Suppressor macrophage treated with lipopolysaccharide for 1 hour (primary cell): ENCODE measurements around the gene TARBP2.

Source experiments
- DNase-seq, 3 donors: peaks; one replicate each; pipeline ENCODE4 v3.0.0-alpha.2; 2020 to 2022

TARBP2 gene

DNA sequence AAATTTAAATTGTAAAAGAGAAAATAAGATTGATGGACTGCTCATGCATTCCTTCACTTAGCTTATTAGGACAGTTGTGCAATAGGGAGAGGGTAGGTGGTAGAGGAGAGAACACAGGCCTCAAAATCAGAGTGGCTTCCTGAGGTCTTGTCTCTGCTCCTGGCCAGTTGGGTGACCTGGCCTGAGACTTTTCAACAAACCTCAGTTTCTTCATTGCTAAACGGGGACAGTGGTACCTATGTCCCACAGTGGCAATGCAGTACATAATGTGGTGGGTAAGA lies 4.4 kb upstream of the TARBP2 start:
- no peak for DNase-seq

DNA sequence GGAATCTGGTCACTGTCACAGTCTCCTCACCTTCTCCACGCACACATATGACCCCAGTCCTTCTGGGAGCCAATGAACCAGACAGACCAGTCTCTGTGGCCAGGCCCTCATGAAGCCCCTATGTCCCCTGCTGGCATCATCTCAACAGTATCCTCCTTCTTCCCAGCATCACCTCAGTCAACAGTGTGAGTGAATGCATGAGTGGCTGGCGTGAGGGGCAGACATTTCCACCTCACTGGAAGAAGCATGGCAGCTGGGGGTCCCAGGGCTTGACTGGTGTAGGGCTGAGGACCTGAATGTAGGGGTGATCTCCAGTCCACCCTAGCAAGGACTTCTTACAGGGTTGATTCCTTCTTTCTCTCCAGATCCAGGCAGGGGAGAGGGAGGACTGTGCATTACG lies 3.6 kb upstream of the TARBP2 start:
- DNase-seq, result no peak

DNA sequence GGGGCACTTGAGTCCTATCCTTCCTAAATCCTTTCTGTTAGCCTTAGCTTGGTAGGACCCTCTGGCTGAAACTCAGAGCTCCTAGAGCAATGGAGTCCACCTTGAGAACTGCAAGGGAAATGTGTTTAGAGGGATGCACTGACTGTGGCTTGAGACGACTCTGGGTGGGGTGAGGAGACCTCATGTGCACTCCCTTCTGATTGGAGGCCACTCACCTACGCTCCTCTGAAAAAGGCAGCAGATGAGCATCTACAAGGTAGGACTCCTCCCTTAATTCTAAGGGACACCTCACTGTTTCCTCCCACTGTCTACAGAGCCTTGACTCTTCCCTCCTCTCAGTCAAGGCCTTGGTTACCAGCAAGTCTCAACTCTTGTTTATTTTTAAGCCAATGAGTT lies 2.9 kb upstream of the TARBP2 start:
- DNase-seq, result no peak

- DNase-seq, result peak; percentile 30 to 70 (median 44)
Measured at GRCh38 chr12:53499266-53500141, 1.6 kb upstream of the TARBP2 start, which contains the start of gene MAP3K12. TSS of gene MAP3K12 (minus strand) at chr12:53499458. CDS start at chr12:53487391, 12,067 bp downstream.

GRCh38 chr12:53500142-53500775 lies 824 bp upstream of the TARBP2 start:
- DNase-seq, result peak; percentile 77 to 81 (median 80)

DNA sequence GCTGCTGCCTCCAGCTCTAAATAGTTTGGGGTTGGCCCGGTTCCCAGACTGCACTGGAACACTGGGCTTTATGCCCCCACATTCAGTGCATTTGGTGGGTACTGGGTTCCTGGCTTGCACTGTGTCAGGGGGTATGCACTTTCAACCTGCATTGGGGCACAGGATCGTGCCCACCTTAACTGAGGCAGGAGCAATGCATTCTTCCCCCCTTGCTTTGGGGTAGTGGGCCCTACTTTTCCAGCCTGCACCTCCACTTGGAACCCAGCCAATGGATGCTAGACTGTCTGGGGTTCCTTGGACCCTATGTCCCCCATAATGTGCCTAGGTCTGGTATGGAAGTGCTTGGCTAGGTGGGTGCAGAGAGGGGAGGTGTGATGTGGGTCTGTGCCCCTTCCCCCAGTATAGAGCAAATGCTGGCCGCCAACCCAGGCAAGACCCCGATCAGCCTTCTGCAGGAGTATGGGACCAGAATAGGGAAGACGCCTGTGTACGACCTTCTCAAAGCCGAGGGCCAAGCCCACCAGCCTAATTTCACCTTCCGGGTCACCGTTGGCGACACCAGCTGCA lies 615 bp downstream of the TARBP2 start:
- no peak for DNase-seq

DNA sequence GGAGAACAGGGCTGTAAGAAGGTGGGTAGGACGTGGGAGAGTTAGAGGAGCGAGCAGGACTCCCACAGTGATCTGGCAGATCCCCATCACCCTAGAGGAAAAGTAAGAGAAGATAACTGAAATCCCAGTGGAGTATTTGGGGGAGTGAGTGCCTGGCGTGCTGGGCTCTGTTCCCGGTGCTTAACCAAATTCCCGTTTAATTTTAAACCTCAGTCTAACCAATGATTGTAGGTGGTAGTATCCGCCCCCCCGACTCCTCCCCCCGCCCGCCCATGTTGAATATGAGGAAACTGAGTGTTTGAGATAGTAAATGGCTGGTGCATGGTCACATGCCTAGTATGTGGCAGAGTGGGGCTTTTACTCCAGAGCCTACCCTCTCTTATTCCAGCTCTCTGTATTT lies 1.2 kb downstream of the TARBP2 start:
- DNase-seq, result peak in 1 of 3 donors; percentile 23

DNA sequence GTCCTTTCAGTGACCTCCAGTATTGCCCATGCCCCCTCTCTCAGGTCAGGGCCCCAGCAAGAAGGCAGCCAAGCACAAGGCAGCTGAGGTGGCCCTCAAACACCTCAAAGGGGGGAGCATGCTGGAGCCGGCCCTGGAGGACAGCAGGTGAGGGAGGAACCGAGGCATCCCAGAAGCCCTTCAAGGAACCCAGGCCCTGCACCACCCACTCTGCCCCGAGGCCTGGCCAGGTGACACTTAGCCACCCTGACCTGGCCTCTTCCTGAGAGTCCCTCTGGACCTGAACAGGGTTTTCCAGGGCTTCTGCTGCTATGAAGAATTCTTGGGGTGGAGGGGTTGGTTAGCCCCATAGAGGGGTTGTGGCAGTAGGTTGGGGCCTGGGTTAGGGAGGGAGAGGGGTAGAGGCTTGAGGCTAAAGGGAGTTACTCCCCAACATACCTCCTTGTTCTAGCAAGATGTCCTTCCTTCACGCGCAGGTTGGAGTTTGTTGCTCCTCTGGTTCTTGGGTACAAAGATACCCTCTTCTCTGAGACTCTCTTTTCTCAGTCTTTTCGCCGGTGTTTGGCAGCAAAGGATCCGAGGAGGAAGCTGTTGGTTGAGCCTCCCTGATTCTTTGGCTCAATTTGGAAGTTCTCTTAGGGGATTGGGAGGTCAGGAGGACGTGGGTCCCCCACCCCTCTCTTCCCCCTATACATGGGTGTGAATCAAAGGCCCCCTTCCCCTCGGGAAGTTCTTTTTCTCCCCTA lies 2.1 kb downstream of the TARBP2 start:
- no peak for DNase-seq

GRCh38 chr12:53504004-53504920 lies 3.2 kb downstream of the TARBP2 start:
- no peak for DNase-seq

GRCh38 chr12:53505086-53505485 lies 4.0 kb downstream of the TARBP2 start:
- peak; percentile 44 to 66 (median 54) for DNase-seq

DNA sequence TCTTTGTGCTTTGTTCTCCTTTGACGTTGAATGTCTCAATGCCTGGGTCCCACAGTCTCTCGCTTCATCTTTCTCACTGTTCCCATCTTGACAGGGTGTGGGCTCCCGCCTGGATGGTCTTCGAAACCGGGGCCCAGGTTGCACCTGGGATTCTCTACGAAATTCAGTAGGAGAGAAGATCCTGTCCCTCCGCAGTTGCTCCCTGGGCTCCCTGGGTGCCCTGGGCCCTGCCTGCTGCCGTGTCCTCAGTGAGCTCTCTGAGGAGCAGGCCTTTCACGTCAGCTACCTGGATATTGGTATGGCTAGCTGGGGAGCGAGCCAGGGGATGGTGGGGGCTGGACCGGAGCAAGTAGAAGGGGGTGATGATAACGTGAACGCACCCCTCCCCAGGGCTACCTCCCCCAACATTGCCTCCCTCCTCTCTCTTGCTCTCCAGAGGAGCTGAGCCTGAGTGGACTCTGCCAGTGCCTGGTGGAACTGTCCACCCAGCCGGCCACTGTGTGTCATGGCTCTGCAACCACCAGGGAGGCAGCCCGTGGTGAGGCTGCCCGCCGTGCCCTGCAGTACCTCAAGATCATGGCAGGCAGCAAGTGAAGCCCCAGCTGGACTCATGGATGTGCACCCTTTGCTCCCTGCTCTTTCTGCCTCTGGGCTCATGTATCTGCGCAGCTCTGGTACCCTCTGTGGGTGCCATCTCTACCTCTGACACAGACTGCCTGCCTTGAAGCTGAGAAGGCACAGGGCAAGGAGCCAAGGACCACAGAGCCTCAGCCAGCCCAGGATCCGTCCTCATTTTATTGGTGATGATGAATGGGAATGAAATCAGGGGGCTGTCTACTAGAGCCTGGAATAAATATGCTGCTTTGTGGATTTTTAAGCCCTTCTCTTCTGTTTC lies 4.7 kb downstream of the TARBP2 start:
- no peak for DNase-seq

GRCh38 chr12:53506450-53506785 lies 5.3 kb downstream of the TARBP2 start:
- DNase-seq, result no peak

DNA sequence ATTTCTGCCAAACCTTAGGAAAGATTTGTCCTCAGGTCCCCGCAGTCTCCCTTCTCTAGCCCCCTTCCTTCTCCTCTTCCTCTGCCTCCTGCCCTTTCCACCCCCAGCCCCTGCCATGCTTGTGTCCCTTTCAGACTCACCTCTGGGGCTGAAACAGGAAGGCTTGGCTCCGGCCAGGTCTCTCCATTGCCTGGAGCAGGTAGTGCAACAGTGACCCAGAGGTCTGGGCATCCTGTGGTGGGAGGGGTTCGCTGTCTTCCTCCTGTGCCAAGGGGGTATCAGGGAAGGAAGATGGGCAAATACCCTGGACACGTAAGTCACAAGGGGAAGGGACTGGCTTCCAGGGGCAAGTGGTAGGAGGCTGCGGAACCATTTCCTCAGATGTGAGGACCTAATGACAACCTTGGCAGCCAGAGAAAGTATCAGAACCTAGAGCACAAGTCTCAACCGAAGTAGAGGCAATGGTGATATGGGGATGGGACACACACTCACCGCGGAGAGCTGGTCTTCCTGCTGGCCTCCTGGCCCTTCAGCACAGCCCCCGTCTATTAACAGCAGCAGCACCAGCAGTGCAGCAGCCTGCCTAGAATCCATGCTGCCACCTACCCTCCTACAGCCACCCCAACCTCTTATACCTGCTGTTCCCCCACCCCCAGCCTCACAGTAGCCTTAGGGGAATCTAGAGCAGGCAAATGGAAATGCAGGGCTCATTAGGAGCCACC lies 6.0 kb downstream of the TARBP2 start, which contains the start of gene NPFF:
NPFF (minus strand) TSS at position 604 of the 722 bp plus-strand sequence; CDS start at position 594, 10 bp downstream.
- DNase-seq, result no peak

GRCh38 chr12:53507603-53507885 lies 6.5 kb downstream of the TARBP2 start:
- no peak for DNase-seq

GRCh38 chr12:53508534-53509170 lies 7.6 kb downstream of the TARBP2 start:
- peak; percentile 88 to 89 (median 88) for DNase-seq

DNA sequence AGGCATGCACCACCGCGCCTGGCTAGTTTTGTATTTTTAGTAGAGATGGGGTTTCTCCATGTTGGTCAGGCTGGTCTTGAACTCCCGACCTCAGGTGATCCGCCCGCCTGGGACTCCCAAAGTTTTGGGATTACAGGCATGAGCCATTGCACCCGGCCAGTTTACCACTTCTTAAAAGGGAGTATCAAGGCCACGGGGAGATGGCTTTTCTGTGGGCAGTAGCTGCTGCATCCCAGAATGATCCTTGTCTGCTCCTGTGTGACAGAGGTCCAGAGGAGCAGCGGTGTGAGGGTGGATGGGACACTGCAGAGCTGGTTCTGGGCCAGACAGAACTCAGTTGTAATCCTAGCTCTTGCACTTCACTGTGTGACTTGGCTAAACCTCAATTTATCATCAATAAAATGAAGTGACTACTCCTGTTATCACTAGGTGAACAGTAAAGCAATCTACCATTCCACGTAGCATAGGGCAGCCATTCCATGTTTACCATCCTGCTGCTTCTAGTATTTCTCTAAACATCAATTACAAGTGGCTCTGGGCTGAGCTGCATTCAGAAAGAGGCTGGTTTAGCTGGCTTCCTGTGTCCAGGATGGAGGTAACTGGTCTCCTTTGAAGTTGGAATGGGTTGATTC lies 9.2 kb downstream of the TARBP2 start:
- DNase-seq, result no peak

GRCh38 chr12:53513712-53514410 lies 12.8 kb downstream of the TARBP2 start:
- no peak for DNase-seq

GRCh38 chr12:53514628-53515290 lies 13.7 kb downstream of the TARBP2 start:
- DNase-seq, result peak in 1 of 3 donors; percentile 8
